Retinal pigment epithelial cell (primary cell): ENCODE data around the gene C1S.

Experiments used
- DNase-seq: peaks from one replicate; pipeline ENCODE4 v3.0.0-alpha.2; 2010; ENCODE audit warnings: low read depth
- H3K4me3 ChIP-seq: 2 replicates; pipeline ENCODE4 v1.5.1; 2011; ENCODE audit warnings: mild to moderate bottlenecking, low read length, control low read depth, moderate library complexity
- CTCF ChIP-seq: conservative IDR thresholded peaks from 2 replicates; pipeline ENCODE4 v1.5.1; 2011; ENCODE audit warnings: low read depth, low read length, control low read depth, inconsistent platforms

The C1S gene

GRCh38 chr12:7068240-7068993 is 7.9 kb downstream of the C1S start:
- TF ChIP-seq CTCF, result no peak
- H3K4me3 ChIP-seq, result no peak overlapping the region
- peak; percentile 58 for DNase-seq

DNA sequence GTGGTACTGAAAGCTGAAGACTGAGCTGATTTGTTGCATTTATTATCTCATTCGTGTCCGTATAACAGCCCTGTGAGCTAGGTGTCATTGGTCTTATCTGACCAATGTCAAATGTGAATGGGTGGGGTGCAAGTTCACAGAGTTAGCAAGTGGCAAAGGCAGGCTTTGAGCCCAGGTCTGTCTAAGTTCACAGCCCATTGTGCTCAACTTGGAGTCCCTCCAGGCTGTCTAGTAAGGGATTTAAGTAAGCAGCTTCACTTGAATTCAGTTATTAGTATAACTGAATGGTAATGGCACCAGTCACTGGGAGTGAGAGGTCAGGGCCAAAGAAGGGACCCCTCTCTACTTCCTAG is 8.5 kb downstream of the C1S start:
- no peak for TF ChIP-seq CTCF
- DNase-seq, result peak; percentile 53
- H3K4me3 ChIP-seq, result no peak overlapping the region

- TF ChIP-seq CTCF, result no peak
- DNase-seq, result no peak
- H3K4me3 ChIP-seq, result no peak overlapping the region
Measured at GRCh38 chr12:7069386-7069785, 8.9 kb downstream of the C1S start.

GRCh38 chr12:7072035-7072434 is 11.5 kb downstream of the C1S start:
- TF ChIP-seq CTCF, result no peak
- DNase-seq, result no peak
- H3K4me3 ChIP-seq, result no peak overlapping the region

DNA sequence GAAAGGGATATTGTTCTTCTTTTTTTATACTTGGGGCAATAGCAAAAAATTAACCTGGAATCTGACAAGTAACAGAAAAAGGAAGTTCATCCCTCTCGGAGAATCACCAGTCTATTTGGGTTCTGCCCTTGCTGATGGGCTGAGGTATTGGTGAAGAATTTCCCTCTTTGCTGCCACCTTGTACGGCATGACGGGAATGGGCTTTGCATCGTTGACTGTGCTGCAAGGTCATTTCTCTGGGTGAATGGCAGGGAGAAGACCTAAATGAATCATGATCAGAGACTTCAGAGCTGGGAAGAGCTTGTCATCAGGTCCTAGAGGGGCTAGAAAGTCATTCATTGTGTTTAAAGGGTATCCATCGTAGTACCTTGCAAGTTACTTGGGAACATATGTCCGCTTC is 12.0 kb downstream of the C1S start:
- H3K4me3 ChIP-seq, result no peak overlapping the region
- no peak for TF ChIP-seq CTCF
- DNase-seq, result no peak

- no peak overlapping the region for H3K4me3 ChIP-seq
- no peak for DNase-seq
- TF ChIP-seq CTCF, result no peak
Measured at GRCh38 chr12:7073946-7074345, 13.4 kb downstream of the C1S start.

DNA sequence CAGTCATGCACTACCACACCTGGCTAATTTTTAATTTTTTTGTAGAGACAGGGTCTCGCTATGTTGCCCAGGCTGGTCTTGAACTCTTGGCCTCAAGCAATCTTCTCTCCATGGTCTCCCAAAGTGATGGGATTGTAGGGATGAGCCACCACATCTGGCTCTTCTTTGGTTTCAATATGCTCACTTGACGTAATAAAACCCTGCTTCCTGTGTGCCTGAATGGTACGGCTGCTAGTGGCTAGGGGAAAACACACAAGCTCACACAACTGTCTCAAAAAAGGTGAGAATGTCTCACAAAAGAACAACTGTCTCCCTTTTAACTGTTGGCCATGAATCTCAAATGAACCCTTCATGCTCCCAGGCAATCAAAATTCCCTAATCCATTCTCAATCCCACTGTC is 15.0 kb downstream of the C1S start:
- no peak for TF ChIP-seq CTCF

More for the DNA sequence above, 15.0 kb downstream of the C1S start:
- H3K4me3 ChIP-seq, result no peak overlapping the region
- DNase-seq, result no peak
